ENCODE results near the gene LIF.

The LIF gene

DNA sequence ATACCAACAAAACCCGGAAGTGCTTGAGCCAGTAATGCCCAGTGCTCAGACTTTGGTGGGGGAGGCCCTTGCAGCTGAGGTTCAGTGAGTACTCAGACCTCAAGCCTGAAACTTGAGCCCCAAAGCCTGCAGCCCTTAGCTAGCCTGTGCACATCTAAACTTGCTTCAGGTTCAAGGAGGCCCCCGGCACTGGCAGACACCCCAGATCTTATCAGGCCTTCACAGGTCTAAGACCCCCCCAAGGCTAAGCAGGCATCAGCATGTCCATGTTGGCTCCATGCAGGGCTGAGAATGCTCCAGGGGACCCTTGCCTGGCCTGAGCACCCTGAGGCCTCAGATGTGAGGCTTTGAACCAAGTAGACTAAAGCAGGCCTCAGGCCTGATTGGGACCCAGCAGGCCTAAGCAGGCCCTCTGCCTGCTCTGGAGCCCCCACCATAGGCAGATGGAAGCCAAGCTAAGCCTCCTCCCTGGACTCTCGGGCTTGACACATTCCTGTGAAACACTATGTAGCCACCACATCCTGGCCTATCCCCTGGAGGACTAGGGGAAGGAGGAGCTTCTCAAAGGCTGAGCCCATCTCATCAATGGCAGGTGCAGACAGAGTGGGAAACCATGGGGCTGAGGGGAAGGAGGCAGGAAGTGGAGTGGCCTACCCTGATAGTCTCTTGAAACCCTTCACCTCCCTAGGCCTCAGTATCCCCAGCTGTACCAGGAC is 43.9 kb upstream of the LIF start:
- H3K27ac ChIP-seq, result peak overlapping the region; percentile 92
- no peak for TF ChIP-seq Cebpa-rat (IDR thresholded peaks at IDR 0.05)
- H3K9me3 ChIP-seq, result no peaks in the 10 kb centered on the region
- peaks cover 37% of the 10 kb centered on the region for H3K36me3 ChIP-seq
- H3K4me2 ChIP-seq, result peak overlapping the region; percentile 98
- H3K4me3 ChIP-seq, result peak overlapping the region; percentile 76
- no peaks in the 10 kb centered on the region for H4K20me1 ChIP-seq
- H3K9ac ChIP-seq, result peak overlapping the region; percentile 76
- peaks cover 71% of the 10 kb centered on the region for H3K4me1 ChIP-seq
- no peaks in the 10 kb centered on the region for H3K27me3 ChIP-seq

DNA sequence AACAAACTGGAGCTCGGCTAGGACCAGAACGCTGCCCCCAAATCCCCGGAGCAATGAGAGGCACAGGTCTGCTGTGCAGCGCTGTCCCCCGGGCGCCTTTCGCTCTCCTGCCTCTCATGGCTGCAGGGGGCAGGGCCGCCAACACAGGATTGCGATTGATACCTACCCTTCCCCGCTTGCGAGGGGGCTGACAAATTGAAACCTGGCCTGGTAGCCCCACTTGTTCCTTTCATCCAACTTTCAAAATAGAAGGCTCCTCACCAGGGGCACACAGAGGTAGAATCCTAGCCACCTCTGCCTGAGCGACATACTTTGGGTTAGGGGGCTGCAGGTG is 43.4 kb upstream of the LIF start:
- Histone ChIP-seq H4K20me1 (no peaks in the 10 kb centered on the region), H3K27ac (peak overlapping the region; percentile 92), H3K9me3 (no peaks in the 10 kb centered on the region), H3K4me2 (peak overlapping the region; percentile 98), H3K27me3 (no peaks in the 10 kb centered on the region), H3K36me3 (peaks cover 31% of the 10 kb centered on the region), H3K4me1 (peaks cover 65% of the 10 kb centered on the region), H3K4me3 (peak overlapping the region; percentile 76), H3K9ac (peak overlapping the region; percentile 76; the same call in 1 of the 2 replicates)
- no peak for TF ChIP-seq Cebpa-rat (IDR thresholded peaks at IDR 0.05)

DNA sequence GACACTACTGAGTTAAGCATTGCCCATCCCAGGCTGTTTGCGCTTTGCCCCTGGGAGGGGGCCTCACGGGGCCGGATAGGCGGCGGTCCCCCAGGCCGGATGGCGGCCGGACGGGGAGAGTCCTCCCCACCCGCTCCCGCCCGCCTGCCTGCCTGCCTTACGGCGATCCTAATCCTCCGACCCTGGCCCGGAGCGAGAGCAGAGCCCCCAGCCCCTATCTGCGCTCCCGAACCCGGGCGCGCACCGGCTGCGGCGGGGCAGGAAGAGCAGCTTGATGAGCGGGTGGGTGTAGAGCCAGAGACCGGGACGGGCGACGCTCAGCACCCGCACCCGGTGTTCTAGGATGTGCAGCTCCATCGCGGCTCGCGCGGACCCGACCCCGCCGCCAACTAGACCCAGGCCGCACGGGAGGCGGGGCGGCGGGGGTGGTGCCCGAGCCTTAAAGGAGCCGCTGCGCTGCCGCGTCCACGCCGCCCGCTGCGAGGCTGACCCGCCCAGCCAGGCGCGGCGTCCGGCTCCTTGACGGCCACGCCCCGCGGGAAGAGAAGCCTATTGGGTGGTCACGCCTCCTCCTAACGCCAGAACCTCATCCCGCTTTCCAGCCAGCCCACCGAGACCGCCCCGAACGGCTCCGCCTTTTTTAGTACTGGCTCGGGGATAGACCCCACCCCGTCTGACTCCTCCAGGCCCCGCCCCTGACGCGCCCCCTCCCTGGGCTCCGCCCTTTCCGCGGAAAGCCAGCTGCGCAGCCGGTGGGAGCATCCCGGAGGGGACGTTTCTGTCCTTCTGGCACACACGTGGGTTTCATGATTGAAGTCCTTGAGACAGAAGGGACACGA is 42.8 kb upstream of the LIF start, which contains the start of gene CASTOR1:
Gene CASTOR1, minus strand, starts transcription at position 365 of the 839 bp plus-strand sequence. Its CDS starts 8 bp downstream, at position 357.
- Histone ChIP-seq H3K4me3 (peak within 1 kb of the TSS; percentile 76), H4K20me1 (no peaks in the 10 kb centered on the region), H3K27me3 (no peaks in the 10 kb centered on the region), H3K4me1 (peaks cover 61% of the 10 kb centered on the region), H3K9me3 (no peaks in the 10 kb centered on the region), H3K36me3 (peaks cover 25% of the 10 kb centered on the region), H3K27ac (peak within 1 kb of the TSS; percentile 92), H3K4me2 (peak within 1 kb of the TSS; percentile 98), H3K9ac (peak within 1 kb of the TSS; percentile 77)
- TF ChIP-seq Cebpa-rat (IDR thresholded peaks at IDR 0.05), result no peak

DNA sequence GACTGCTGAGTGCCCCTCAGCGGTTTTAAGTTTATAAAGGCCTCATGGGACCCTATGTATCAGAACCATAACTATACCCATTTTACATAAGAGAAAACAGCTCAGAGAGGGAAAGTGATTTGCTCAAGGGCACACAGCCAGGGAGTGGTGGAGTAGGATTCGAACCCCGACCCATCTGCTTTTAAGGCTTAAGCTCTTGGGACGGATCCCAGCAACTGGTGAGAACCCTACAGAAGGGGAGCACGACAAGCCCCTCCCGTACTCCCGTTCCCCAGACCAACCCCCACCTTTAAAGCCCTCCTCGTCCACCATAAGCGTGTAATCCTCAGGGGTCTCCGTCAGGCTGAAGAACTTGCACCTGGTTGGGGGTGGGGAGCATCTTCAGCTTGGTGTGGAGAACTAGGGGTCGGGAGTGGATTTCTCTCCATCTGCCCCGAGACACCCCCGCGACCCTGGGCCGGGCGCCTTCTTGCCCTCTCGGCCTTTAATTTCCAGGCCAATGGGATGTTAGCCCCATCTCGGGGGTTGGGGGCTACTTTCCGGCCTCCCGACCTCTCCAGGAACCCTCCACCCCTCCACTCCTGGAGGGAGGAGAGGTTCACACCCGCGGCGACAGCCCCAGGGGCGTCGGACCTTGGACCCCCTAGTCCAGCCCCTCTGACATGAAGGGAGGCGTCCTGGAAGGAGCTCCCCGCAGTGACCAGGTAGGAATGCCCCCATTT is 42.0 kb upstream of the LIF start:
- peak overlapping the region; percentile 77 for H3K9ac ChIP-seq
- peak overlapping the region; percentile 76 for H3K4me3 ChIP-seq
- peaks cover 61% of the 10 kb centered on the region for H3K4me1 ChIP-seq
- H3K4me2 ChIP-seq, result peak overlapping the region; percentile 98
- peak overlapping the region; percentile 92 for H3K27ac ChIP-seq
- no peaks in the 10 kb centered on the region for H3K9me3 ChIP-seq
- H3K36me3 ChIP-seq, result peaks cover 17% of the 10 kb centered on the region
- H3K27me3 ChIP-seq, result no peaks in the 10 kb centered on the region
- no peak for TF ChIP-seq Cebpa-rat (IDR thresholded peaks at IDR 0.05)
- no peaks in the 10 kb centered on the region for H4K20me1 ChIP-seq

DNA sequence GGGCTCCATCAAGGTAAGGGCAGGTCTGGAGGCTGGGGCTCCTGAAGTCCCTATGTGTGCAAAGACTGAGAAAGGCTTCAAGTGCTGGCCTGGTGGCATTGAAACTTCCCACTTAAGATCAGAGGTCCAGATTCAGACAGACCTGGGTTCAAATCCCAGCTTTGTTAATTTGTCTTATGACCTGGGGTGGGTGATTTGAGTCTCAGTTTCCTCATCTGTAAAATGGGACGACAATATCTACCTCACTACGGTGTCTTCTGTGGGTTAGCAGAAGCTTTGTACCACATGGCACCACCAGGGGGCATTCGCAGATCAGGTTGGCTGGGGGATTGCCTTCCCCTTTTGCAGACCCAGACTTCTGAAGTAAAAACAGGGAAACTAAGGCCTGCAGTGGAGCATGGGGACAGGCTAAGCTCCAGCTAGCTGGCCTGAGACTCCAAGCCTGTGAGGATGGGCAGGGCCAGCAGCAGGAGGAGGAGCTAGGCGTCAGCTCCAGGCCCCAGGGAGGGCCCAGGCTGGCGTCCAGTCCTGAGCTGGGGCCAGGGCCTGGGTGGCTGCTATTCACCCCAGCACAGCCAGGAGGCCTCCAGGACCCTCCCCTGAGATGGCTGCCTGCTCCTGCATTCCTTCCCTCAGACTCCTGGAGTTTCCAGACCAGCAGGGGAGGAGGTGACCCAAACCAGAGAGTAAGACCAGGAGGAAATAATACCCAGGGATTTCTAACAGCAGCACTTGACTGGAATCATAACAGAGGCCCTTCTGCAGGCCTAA is 41.3 kb upstream of the LIF start:
- Histone ChIP-seq H3K4me1 (peaks cover 61% of the 10 kb centered on the region), H3K9ac (no peak overlapping the region), H3K4me3 (peak overlapping the region; percentile 76; the same call in 1 of the 2 replicates), H3K27ac (no peak overlapping the region), H4K20me1 (no peaks in the 10 kb centered on the region), H3K36me3 (peaks cover 10% of the 10 kb centered on the region), H3K27me3 (no peaks in the 10 kb centered on the region), H3K9me3 (no peaks in the 10 kb centered on the region), H3K4me2 (peak overlapping the region; percentile 98)
- TF ChIP-seq Cebpa-rat (IDR thresholded peaks at IDR 0.05), result no peak

DNA sequence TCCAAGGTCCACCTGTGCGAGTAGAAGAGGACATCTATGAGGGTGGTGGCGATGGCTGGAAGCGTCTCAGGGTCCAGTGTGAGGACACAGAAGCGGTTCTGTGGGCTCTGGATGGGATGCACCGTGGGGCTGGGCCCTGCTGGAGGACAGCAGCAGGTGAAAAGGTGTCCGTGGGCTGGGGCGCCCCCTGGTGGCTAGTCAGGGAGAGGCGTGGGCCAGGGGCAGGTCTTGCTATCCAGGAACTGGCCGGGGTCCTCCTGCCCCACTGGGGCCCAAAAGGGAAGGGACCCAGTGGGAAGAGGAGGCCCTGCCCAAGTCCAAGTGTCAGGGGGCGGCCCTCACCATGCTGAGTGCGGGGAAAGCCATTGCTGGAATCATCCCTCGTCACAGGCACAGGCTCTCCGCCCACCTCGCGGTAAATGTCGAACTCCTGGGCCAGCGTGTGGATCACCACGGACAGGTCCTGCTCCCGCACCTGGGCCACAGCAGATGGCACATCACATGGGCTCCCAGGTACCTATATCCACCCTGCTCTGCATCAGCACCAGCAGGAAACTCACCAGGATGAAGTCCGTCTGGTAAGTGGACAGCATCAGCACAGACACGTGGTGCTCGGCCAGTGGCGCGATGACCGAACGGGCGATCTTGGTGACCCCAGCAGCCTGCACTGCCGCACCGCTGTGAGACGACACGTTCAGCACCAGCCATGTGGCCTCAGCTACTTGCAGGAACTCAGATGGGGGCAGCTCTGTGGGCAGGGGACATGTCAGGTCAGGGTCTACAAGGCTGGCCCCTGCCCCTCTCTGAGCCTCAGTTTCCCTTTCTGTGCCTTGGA is 40.5 kb upstream of the LIF start:
- Histone ChIP-seq H3K9ac (no peak overlapping the region), H3K27ac (no peak overlapping the region), H4K20me1 (no peaks in the 10 kb centered on the region), H3K4me3 (no peak overlapping the region), H3K4me1 (peaks cover 61% of the 10 kb centered on the region), H3K4me2 (no peak overlapping the region), H3K27me3 (no peaks in the 10 kb centered on the region), H3K36me3 (peaks cover 2% of the 10 kb centered on the region), H3K9me3 (no peaks in the 10 kb centered on the region)
- TF ChIP-seq Cebpa-rat (IDR thresholded peaks at IDR 0.05), result no peak

DNA sequence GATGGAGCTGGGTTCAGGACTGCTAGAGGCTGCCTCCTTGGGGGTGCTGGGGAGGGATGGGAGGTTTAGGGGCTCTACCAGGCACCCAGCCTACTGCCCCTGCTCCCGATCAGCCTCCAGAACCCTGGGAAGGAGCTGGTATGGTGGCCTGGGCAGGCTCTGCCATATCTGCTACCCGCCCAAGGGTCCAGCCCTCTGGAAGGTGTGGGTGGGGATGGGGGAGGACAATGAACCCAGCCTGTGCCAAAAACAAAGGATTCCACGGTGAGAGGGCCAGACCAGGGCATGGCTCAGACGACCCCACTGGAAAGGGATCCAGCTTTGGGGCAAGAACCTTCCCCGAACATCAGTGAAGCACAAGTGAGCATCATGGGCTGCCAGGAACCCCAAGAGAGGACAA is 39.8 kb upstream of the LIF start:
- peaks cover 61% of the 10 kb centered on the region for H3K4me1 ChIP-seq
- H4K20me1 ChIP-seq, result no peaks in the 10 kb centered on the region
- H3K9ac ChIP-seq, result no peak overlapping the region
- no peak overlapping the region for H3K4me2 ChIP-seq
- no peaks in the 10 kb centered on the region for H3K9me3 ChIP-seq
- no peak for TF ChIP-seq Cebpa-rat (IDR thresholded peaks at IDR 0.05)
- no peaks in the 10 kb centered on the region for H3K27me3 ChIP-seq
- H3K4me3 ChIP-seq, result no peak overlapping the region
- H3K36me3 ChIP-seq, result no peaks in the 10 kb centered on the region; the same call in 1 of the 2 replicates
- peak overlapping the region; percentile 29; the same call in 1 of the 2 replicates for H3K27ac ChIP-seq

DNA sequence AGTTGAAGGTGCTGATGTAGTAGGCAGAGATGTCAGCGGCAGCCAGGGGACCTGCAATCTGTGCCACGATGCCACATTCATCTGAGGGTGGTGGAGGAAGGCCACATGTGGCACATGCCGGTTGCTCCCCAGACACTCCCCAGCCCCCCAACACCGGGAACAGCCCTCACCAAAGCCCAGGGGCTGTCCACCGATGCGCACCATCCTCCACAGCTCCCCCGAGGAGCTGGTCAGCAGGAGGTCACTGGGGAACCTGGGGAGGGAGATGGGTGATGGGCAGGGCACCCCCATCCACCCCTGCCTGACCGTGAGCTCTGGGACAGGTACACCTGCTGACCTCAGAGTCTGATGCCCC is 39.3 kb upstream of the LIF start:
- no peak for TF ChIP-seq Cebpa-rat (IDR thresholded peaks at IDR 0.05)
- Histone ChIP-seq H3K4me1 (peaks cover 56% of the 10 kb centered on the region), H4K20me1 (no peaks in the 10 kb centered on the region), H3K4me2 (no peak overlapping the region), H3K27me3 (no peaks in the 10 kb centered on the region), H3K4me3 (no peak overlapping the region), H3K36me3 (no peaks in the 10 kb centered on the region; the same call in 1 of the 2 replicates), H3K9ac (no peak overlapping the region), H3K9me3 (no peaks in the 10 kb centered on the region), H3K27ac (peak overlapping the region; percentile 29; the same call in 1 of the 2 replicates)
